GM12872 (cell line): Measurements from ENCODE around the gene PSD2.

ENCODE experiments used
- TF ChIP-seq, protein P1 (sequence below): IDR thresholded peaks from 3 replicates; pipeline ENCODE4 v1.5.1; 2011; ENCODE audit warnings: low read depth, mild to moderate bottlenecking, low read length, moderate library complexity; ENCODE audit not compliant: insufficient read depth

Gene PSD2

DNA sequence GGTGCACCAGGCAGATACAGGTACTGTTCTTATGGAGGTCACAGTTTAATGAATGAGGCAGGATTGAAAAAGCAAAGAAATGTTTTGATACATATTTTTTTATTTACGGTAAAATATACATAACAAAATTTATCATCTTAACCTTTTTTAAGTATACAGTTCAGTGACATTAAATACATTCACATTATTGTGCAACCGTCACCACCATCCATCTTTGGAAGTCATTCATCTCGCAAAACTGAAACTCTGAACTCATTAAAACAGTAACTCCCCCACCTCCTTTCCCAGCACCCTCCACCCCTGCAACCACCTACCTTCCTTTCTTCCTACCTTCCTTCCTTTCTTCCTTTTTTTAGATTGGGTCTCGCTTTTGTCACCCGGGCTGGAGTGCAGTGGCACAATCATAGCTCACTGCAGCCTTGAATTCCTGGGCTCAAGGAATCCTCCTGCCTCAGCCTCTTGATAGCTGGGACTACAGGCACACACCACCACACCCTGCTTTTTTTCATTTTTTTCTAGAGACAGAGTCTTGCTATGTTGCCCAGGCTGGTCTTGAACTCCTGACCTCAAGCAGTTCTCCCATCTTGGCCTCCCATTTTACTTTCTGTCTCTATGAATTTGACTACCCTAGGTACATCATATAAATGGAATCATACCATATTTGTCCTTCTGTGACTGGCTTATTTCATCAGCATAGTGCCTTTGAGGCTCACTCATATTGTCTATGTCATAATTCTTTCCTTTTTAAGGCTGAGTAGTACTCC, 22.5 kb upstream of the PSD2 start:
- TF ChIP-seq, protein P1, sequence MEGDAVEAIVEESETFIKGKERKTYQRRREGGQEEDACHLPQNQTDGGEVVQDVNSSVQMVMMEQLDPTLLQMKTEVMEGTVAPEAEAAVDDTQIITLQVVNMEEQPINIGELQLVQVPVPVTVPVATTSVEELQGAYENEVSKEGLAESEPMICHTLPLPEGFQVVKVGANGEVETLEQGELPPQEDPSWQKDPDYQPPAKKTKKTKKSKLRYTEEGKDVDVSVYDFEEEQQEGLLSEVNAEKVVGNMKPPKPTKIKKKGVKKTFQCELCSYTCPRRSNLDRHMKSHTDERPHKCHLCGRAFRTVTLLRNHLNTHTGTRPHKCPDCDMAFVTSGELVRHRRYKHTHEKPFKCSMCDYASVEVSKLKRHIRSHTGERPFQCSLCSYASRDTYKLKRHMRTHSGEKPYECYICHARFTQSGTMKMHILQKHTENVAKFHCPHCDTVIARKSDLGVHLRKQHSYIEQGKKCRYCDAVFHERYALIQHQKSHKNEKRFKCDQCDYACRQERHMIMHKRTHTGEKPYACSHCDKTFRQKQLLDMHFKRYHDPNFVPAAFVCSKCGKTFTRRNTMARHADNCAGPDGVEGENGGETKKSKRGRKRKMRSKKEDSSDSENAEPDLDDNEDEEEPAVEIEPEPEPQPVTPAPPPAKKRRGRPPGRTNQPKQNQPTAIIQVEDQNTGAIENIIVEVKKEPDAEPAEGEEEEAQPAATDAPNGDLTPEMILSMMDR = no peak

DNA sequence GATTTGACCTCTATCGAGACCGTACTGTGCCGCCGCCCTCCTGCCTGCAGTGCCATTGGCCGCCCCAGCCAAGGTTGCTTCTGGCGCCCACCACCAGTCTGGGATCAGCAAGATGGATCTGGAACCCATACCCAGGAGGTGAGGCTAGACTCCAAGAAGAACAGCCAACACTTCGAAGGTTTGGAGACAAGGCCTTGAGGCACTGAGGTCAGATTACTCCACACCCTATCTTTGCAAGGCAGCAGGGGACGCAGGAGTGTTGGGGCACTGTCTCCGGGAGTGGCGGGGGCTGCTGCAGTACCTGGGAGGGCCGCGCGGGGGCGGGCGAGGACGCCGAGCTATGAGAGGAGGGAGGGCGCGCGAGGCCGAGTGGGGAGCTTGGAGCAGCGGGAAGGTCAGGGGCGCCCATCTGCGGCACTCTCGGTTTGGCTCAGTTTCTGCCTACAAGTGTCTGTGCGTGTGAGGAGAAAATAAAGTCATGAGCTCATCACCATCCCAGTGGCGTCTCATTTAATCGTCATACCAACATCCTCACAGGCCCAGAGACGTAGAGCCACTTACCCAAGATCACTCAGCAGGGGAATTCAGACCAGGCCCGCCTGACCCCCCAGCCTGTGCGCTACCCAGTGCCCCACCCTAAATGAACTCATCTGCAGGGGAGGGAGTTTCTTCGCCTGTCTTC, 20.5 kb upstream of the PSD2 start:
- TF ChIP-seq, protein P1 = peak; percentile 92

DNA sequence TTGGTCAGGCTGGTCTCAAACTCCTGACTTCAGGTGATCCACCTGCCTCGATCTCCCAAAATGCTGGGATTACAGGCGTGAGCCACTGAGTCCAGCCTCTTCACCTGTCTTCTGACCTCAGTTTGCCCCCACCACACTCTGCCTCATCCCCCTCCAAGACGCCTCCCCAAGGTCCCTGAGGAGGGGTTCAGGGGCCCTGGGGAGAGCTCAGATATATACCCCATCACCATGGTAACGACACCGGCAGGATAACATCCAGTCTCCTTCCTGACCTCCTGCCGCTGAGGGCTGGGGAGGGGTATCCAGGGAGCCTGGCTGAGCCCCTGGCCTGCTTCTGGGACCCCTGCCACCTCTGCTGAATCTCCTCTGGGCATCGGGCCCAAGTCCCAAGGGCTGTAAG, 19.7 kb upstream of the PSD2 start:
- TF ChIP-seq, protein P1 = no peak

DNA sequence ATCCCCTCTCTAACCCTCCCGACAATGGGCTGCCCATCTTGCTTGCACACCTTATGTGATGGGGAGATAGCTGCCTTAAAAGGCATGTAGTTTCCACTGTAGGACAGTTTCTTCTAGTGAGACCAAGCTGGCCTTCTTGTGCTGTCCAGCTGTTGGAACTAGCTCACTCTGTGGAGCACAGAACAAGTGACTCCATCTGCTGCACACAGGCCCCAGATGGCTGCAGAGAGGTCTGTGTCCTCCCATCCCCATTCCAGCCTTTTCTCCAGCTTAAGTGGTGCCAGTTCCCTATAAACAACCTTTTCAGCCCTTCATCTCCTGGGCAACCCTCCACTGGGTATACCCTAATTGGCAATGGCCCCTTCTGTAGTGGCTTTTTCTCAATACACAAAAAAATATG, 18.7 kb upstream of the PSD2 start:
- TF ChIP-seq, protein P1 = no peak

DNA sequence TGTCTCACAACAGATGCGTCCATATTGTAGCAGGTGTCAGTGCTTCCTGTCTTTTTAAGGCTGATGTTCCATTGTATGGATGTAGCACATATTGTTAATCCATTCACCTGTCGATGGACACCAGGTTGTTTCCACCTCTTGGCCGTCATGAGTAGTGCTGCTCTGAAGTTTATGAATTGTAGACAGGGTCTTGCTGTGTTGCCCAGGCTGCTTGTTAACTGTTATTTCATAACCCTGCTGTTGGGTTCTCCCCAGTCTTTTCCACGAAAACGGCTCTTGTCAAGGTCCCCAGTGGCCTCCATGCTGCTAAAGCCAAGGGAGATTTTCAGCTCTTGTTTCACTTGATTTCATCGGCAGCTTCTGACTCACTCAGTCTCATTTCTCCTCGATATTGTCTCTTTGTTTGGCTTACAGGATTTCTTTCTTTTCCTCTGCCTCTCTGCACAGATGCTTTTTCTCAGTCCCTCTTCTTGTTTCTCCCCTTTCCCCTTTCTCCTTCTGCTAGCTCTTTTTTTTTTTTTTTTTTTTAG, 12.1 kb upstream of the PSD2 start:
- TF ChIP-seq, protein P1 = no peak

DNA sequence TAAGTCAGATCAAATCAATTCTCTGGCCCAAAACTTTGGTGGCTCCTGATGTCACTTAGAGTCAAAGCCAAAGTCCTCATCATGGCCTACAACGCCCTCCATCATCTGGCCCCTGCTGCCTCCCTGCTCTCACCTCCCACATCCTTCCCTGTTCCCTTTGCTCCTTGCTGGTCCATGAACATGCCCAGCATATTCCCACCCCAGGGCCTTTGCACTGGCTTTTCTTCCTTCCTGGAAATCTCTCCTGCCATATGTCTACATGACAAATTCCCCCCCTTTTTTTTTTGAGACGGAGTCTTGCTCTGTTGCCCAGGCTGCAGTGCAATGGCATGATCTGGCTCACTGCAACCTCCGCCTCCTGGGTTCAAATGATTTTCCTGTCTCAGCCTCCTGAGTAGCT, 11.1 kb upstream of the PSD2 start:
- TF ChIP-seq, protein P1 = no peak

DNA sequence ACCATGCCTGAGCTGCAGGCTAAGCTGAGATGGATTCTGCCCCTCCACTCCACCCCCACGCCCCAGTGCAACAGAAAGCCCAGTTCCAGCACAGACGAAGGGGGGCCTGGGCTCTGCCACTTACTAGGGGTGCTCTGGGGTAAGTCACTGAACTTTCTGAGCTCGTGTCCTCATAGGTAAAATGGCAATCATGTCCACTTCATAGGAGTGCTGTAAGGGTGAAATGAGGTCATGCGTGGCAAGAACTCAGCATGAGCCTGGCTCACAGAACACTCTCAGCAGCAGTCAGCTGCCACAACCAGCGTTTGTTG, 8.4 kb upstream of the PSD2 start:
- TF ChIP-seq, protein P1 = no peak
